Lung (tissue), 12 donors: ENCODE measurements around the gene DUSP28. TPM values are rescaled to one million over a fixed set of nuclear protein-coding genes. Genes with fewer than 3 reads are reported as not detected.

Experiments used
- ATAC-seq: fragments of 200-7000 bp; cut with Tn5 transposase; one replicate; pipeline ENCODE4 v1.9.1; 2020; ENCODE audit warnings: moderate number of reproducible peaks; ENCODE audit not compliant: insufficient read depth, low FRiP score
- DNase-seq, 3 donors: peaks; one replicate each; pipeline ENCODE4 v3.0.0-alpha.2; 2013 to 2017
- H3K27ac ChIP-seq, 2 donors: one replicate each; pipeline ENCODE4 v1.5.1; 2013; ENCODE audit warnings: mild to moderate bottlenecking in 2 of 2, moderate library complexity in 2 of 2, control low read depth in 1 of 2, inconsistent platforms in 1 of 2, low read depth in 1 of 2, low read length in 1 of 2
- H3K27me3 ChIP-seq, 3 donors: one replicate each; pipeline ENCODE4 v1.5.1; 2013; ENCODE audit warnings: low read length in 2 of 3; ENCODE audit not compliant: control insufficient read depth in 3 of 3, insufficient read depth in 3 of 3
- H3K36me3 ChIP-seq, 4 donors: one replicate each; pipeline ENCODE4 v1.5.1; 2013; ENCODE audit warnings: low read length in 4 of 4, mild to moderate bottlenecking in 1 of 4, moderate library complexity in 1 of 4; ENCODE audit not compliant: control insufficient read depth in 4 of 4, insufficient read depth in 4 of 4
- H3K4me1 ChIP-seq, 5 donors: one replicate each; pipeline ENCODE4 v1.5.1; 2013; ENCODE audit warnings: low read length in 5 of 5, mild to moderate bottlenecking in 2 of 5, moderate library complexity in 1 of 5; ENCODE audit not compliant: control insufficient read depth in 5 of 5, insufficient read depth in 5 of 5
- H3K4me3 ChIP-seq: one replicate; pipeline ENCODE4 v1.5.1; 2013; ENCODE audit warnings: mild to moderate bottlenecking, control low read depth, moderate library complexity
- H3K9ac ChIP-seq, 2 donors: one replicate each; pipeline ENCODE4 v1.5.1; 2013; ENCODE audit warnings: low read length in 2 of 2, control low read depth in 1 of 2; ENCODE audit not compliant: insufficient read depth in 1 of 2
- H3K9me3 ChIP-seq, 4 donors: one replicate each; pipeline ENCODE4 v1.5.1; 2013; ENCODE audit warnings: low read length in 3 of 4, mild to moderate bottlenecking in 1 of 4, moderate library complexity in 1 of 4; ENCODE audit not compliant: control insufficient read depth in 4 of 4, insufficient read depth in 3 of 4
- WGBS, 2 donors: extraction: QIAGEN DNeasy Blood & Tissue Kit; methylation state at CpG; one replicate each; pipeline ENCODE4 v1.1.7; 2013; 5-methylcytosine and 5-hydroxymethylcytosine counted together
- polyA plus RNA-seq, 2 donors: library from polyadenylated mRNA; stranded (reverse); fragments of 200-250 nt; gene quantifications; one replicate each; pipeline ENCODE4 v1.2.1, GENCODE V29; 2013
- total RNA-seq, 2 donors: library from RNA; depleted of rRNA in 1 of 2; stranded (reverse); fragments of >200 nt in 1 of 2; gene quantifications; one replicate each; pipeline ENCODE4 v1.2.1, GENCODE V29; 2014 to 2021
- TF ChIP-seq, protein P1 (sequence below): IDR thresholded peaks from 2 replicates; pipeline ENCODE4 v1.5.1; 2012; ENCODE audit warnings: mild to moderate bottlenecking; ENCODE audit errors: control extremely low read depth, extremely low read depth
- donor health status: control.
- donor health status: control.
- donor health status: Bipolar disorder and iron deficiency.
- donor health status: healthy.
- donor health status: DM: yes; HTN: yes; CAD: no.

DUSP28 gene
- total and polyA plus RNA-seq, 4 donors = 2.8 to 7.7 (median 5.2) TPM

DNA sequence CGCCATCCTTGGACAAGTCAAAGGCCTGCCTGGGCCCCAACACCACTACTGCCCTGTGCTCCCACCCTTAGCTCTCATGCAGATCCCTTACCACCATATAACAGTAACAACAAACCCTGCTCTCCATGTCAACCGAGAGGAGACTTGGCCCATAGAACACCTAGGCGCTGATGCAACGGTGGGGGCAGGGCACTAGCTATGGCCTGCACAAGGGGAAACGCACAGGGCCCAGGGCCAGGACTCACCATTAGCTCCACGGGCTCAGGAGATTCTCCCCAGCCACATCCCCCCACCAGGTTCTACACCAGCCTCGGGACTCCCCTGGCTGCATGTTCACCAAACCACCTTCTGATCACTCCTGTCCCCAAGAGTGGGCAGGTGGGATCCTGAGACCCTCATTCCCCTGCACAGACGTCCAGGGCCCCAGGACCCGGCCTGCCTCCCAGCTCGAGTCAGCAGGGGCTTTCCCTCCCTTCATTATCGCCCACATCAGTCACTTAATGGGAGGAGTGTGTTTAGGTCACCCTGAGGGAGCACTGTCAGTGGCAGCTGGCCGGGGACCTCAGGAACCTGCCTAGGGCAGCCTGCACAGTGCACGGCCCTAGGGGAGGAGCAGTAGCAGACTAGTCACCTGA is 31.6 kb upstream of the DUSP28 start:
- Histone ChIP-seq H3K36me3 (peaks cover 0 to 19% (median 8%) of the 10 kb centered on the region in 4 donors), H3K4me3 (no peak overlapping the region), H3K27me3 (no peaks in the 10 kb centered on the region), H3K9me3 (peaks cover 5 to 10% (median 7%) of the 10 kb centered on the region in 4 donors), H3K4me1 (no peaks in the 10 kb centered on the region), H3K9ac (no peak overlapping the region), H3K27ac (no peak overlapping the region)
- no peak for ATAC-seq
- TF ChIP-seq, protein P1, sequence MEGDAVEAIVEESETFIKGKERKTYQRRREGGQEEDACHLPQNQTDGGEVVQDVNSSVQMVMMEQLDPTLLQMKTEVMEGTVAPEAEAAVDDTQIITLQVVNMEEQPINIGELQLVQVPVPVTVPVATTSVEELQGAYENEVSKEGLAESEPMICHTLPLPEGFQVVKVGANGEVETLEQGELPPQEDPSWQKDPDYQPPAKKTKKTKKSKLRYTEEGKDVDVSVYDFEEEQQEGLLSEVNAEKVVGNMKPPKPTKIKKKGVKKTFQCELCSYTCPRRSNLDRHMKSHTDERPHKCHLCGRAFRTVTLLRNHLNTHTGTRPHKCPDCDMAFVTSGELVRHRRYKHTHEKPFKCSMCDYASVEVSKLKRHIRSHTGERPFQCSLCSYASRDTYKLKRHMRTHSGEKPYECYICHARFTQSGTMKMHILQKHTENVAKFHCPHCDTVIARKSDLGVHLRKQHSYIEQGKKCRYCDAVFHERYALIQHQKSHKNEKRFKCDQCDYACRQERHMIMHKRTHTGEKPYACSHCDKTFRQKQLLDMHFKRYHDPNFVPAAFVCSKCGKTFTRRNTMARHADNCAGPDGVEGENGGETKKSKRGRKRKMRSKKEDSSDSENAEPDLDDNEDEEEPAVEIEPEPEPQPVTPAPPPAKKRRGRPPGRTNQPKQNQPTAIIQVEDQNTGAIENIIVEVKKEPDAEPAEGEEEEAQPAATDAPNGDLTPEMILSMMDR = no peak
- DNase-seq = no peak
- WGBS, 2 donors = 92 to 93% methylated on average over 13 of the region's 13 CpGs

DNA sequence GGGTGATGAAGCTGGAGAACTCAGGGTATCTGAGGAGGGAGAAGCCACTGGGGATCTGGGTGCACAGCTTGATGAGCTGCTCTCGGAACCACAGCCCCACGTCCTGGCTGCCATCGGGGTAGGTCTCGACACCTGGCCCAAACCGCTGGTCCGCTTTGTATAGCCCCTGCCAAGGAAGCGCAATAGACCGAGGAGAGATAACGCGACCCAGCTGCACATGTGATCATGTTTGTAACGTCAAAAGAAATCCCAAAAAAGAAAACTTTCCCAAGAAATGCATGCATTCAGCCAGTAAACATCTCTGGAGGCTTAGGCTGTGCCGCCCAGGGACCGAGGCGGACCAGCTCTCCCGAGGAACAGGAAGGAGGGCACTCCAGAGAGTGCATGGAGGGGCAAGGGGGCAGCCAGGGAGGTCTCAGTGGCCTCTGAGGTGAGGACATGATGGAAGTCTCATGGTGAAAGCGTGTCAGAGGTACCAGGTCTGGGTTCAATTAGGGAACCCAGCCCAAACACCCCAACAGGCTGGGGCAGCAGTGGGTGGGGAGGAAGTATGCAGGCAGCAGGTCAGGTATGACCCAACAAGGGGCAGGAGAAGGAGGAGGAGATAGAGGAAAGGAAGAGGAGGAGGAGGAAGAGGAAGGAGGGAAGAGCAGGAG is 30.7 kb upstream of the DUSP28 start:
- Histone ChIP-seq H3K27me3 (no peaks in the 10 kb centered on the region), H3K4me3 (no peak overlapping the region), H3K9ac (no peak overlapping the region), H3K36me3 (peaks cover 0 to 14% (median 8%) of the 10 kb centered on the region in 4 donors), H3K4me1 (no peaks in the 10 kb centered on the region), H3K9me3 (peaks cover 5 to 9% (median 6%) of the 10 kb centered on the region in 4 donors), H3K27ac (no peak overlapping the region)
- TF ChIP-seq, protein P1 = no peak
- no peak for ATAC-seq
- 96 to 97% methylated on average over 16 of the region's 16 CpGs for WGBS, 2 donors
- DNase-seq = no peak

DNA sequence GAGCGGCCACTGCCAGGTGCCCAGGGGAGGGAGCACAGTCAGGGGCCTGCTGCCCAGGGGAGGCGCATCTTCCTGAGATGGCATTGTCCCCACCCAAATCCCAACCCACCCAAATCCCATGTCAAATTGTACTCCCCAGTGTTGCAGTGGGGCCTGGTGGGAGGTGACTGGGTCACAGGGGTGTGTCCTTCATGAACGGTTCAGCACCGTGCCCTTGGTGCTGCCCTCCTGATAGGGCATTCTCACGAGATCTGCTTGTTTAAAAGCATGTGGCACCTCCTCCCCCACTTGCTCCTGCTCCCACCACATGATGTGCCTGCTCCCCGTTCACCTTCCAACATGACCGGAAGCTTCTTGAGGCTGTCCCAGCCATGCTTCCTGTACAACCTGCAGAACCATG is 30.0 kb upstream of the DUSP28 start:
- DNase-seq = no peak
- TF ChIP-seq, protein P1 = no peak
- Histone ChIP-seq H3K9me3 (peaks cover 3 to 9% (median 4%) of the 10 kb centered on the region in 4 donors), H3K27me3 (no peaks in the 10 kb centered on the region), H3K36me3 (peaks cover 0 to 14% (median 8%) of the 10 kb centered on the region in 4 donors), H3K27ac (no peak overlapping the region), H3K9ac (no peak overlapping the region), H3K4me1 (no peaks in the 10 kb centered on the region), H3K4me3 (no peak overlapping the region)
- no peak for ATAC-seq
- 90 to 98% methylated on average over 7 of the region's 7 CpGs for WGBS, 2 donors
